H1 (cell line): Measurements from ENCODE around the gene C9orf152. TPM values are rescaled to one million over a fixed set of nuclear protein-coding genes. Genes with fewer than 3 reads are reported as not detected.
A peak's percentile ranks its signal among the peaks of the same experiment; 100 is the strongest.

Source experiments
- CTCF ChIA-PET: fragments of 300-600 bp; sonication (Branson Sonifier 250); formaldehyde crosslinking; loops from one replicate; lab custom pipeline; 2021; ENCODE audit not compliant: partially characterized antibody; lab: Charles Lee
- POLR2A ChIA-PET: fragments of 300-600 bp; sonication (Branson Sonifier 250); formaldehyde crosslinking; loops from one replicate; lab custom pipeline; 2021; ENCODE audit warnings: inconsistent platforms; ENCODE audit not compliant: partially characterized antibody; lab: Charles Lee
- DNase-seq, 2 experiments: peaks; one replicate each; pipeline versions ENCODE4 v3.0.0 to v3.0.0-alpha.2; 2010 to 2022; ENCODE audit warnings: low spot score in 2 of 2, low read depth in 1 of 2, mixed read lengths in 1 of 2
- FAIRE-seq: peaks from 2 replicates; lab custom pipeline; 2011; peaks lifted over from hg19 to GRCh38; lab: Jason Lieb, UNC
- H2AFZ ChIP-seq: 2 replicates; pipeline ENCODE4 v1.8.1; 2012; ENCODE audit warnings: low read length, inconsistent platforms
- H2AK5ac ChIP-seq: 2 replicates; pipeline ENCODE4 v1.6.1; 2013; ENCODE audit warnings: low read depth, low read length
- H2BK120ac ChIP-seq: replicated peaks from 2 replicates; pipeline ENCODE3; 2013; ENCODE audit warnings: low read depth, low read length, inconsistent platforms
- H2BK12ac ChIP-seq: 2 replicates; pipeline ENCODE4 v1.6.1; 2013; ENCODE audit warnings: low read depth, low read length
- H2BK15ac ChIP-seq: 2 replicates; pipeline ENCODE4 v1.6.1; 2013; ENCODE audit warnings: low read length
- H2BK20ac ChIP-seq: 2 replicates; pipeline ENCODE4 v1.6.1; 2013; ENCODE audit warnings: low read length
- H2BK5ac ChIP-seq: 2 replicates; pipeline ENCODE4 v1.6.1; 2013; ENCODE audit warnings: low read depth, low read length
- H3K14ac ChIP-seq: 2 replicates; pipeline ENCODE4 v1.6.1; 2013; ENCODE audit warnings: inconsistent platforms; ENCODE audit not compliant: insufficient read length
- H3K18ac ChIP-seq: 2 replicates; pipeline ENCODE4 v1.6.1; 2013; ENCODE audit warnings: low read length; ENCODE audit errors: extremely low read depth
- H3K23ac ChIP-seq: 2 replicates; pipeline ENCODE4 v1.6.1; 2013; ENCODE audit warnings: inconsistent platforms; ENCODE audit not compliant: insufficient read length
- H3K23me2 ChIP-seq: 2 replicates; pipeline ENCODE4 v1.6.1; 2013; ENCODE audit warnings: low read depth, low read length
- H3K27ac ChIP-seq: 2 replicates; pipeline ENCODE4 v1.6.1; 2011; ENCODE audit warnings: low read depth, low read length, inconsistent platforms
- H3K27me3 ChIP-seq, 4 experiments: replicated peaks in 1 of 4; 1 replicate in 1 of 4; 2 replicates in 3 of 4; pipeline versions ENCODE4 v1.6.1 to v1.8.1; 2011 to 2013; ENCODE audit warnings: low read length in 3 of 4, mild to moderate bottlenecking in 3 of 4, inconsistent platforms in 2 of 4, mixed read lengths in 2 of 4, moderate library complexity in 1 of 4; ENCODE audit not compliant: control insufficient read depth in 3 of 4, insufficient read depth in 3 of 4; ENCODE audit errors: extremely low read depth in 1 of 4
- H3K36me3 ChIP-seq, 4 experiments: 2 replicates each; pipeline versions ENCODE4 v1.6.1 to v1.8.1; 2011 to 2013; ENCODE audit warnings: mild to moderate bottlenecking in 4 of 4, low read length in 3 of 4, moderate library complexity in 2 of 4, control low read depth in 1 of 4, inconsistent platforms in 1 of 4; ENCODE audit not compliant: insufficient read depth in 4 of 4, control insufficient read depth in 2 of 4
- H3K4ac ChIP-seq: replicated peaks from 2 replicates; pipeline ENCODE3; 2013; ENCODE audit warnings: low read length, low read depth, mixed read lengths, inconsistent platforms; ENCODE audit not compliant: insufficient read length
- H3K4me1 ChIP-seq, 4 experiments: replicated peaks in 1 of 4; 1 replicate in 1 of 4; 2 replicates in 3 of 4; pipeline versions ENCODE4 v1.6.1 to v1.8.1; 2011 to 2013; ENCODE audit warnings: low read length in 3 of 4, inconsistent platforms in 2 of 4, mixed read lengths in 1 of 4; ENCODE audit not compliant: insufficient read depth in 4 of 4, control insufficient read depth in 3 of 4
- H3K4me2 ChIP-seq, 2 experiments: 2 replicates each; pipeline versions ENCODE4 v1.6.1 to v1.8.1; 2011 to 2013; ENCODE audit warnings: low read depth in 2 of 2, low read length in 2 of 2, control low read depth in 1 of 2, inconsistent platforms in 1 of 2, mild to moderate bottlenecking in 1 of 2; ENCODE audit not compliant: insufficient read depth in 1 of 2
- H3K4me3 ChIP-seq, 4 experiments: fragments of 200-600, 300-600 bp in 1 of 4; sonication (generic), shearing (Covaris generic), sonication (Bioruptor Twin) in 1 of 4; 2 replicates each; pipeline versions ENCODE4 v1.5.1 to v1.8.1; 2011 to 2016; ENCODE audit warnings: low read length in 4 of 4, low read depth in 3 of 4, control low read depth in 2 of 4, inconsistent platforms in 2 of 4, mild to moderate bottlenecking in 2 of 4, mixed read lengths in 1 of 4, moderate library complexity in 1 of 4; ENCODE audit not compliant: insufficient read depth in 2 of 4; ENCODE audit errors: extremely low read depth in 1 of 4
- H3K56ac ChIP-seq: replicated peaks from 2 replicates; pipeline ENCODE3; 2013; ENCODE audit warnings: low read depth, mild to moderate bottlenecking, mixed read lengths, low read length, inconsistent platforms; ENCODE audit not compliant: insufficient read length
- H3K79me1 ChIP-seq: 2 replicates; pipeline ENCODE4 v1.6.1; 2013; ENCODE audit warnings: low read depth, low read length, control low read depth
- H3K79me2 ChIP-seq, 2 experiments: 2 replicates each; pipeline versions ENCODE4 v1.6.1 to v1.8.1; 2012 to 2013; ENCODE audit warnings: low read length in 2 of 2, mild to moderate bottlenecking in 2 of 2, inconsistent platforms in 1 of 2; ENCODE audit not compliant: insufficient read depth in 2 of 2, control insufficient read depth in 1 of 2
- H3K9ac ChIP-seq, 4 experiments: replicated peaks in 1 of 4; 1 replicate in 1 of 4; 2 replicates in 3 of 4; pipeline versions ENCODE4 v1.6.1 to v1.8.1; 2011 to 2013; ENCODE audit warnings: low read depth in 3 of 4, low read length in 3 of 4, control low read depth in 2 of 4, mild to moderate bottlenecking in 2 of 4, moderate library complexity in 2 of 4, inconsistent platforms in 1 of 4; ENCODE audit errors: extremely low read depth in 1 of 4
- H3K9me3 ChIP-seq, 2 experiments: 2 replicates each; pipeline versions ENCODE4 v1.6.1 to v1.8.1; 2012 to 2013; ENCODE audit warnings: mild to moderate bottlenecking in 2 of 2, moderate library complexity in 2 of 2, control low read depth in 1 of 2, inconsistent platforms in 1 of 2, low read depth in 1 of 2, low read length in 1 of 2, mixed read lengths in 1 of 2; ENCODE audit not compliant: insufficient read depth in 2 of 2
- H4K20me1 ChIP-seq, 2 experiments: replicated peaks in 1 of 2; 2 replicates each; pipeline versions ENCODE3 to v1.8.1; 2011 to 2013; ENCODE audit warnings: inconsistent platforms in 2 of 2, low read length in 2 of 2, mild to moderate bottlenecking in 1 of 2; ENCODE audit not compliant: insufficient read depth in 2 of 2, control insufficient read depth in 1 of 2
- H4K5ac ChIP-seq: 2 replicates; pipeline ENCODE4 v1.6.1; 2013; ENCODE audit warnings: low read length, low read depth, mixed read lengths, inconsistent platforms; ENCODE audit not compliant: insufficient read length
- H4K8ac ChIP-seq: 2 replicates; pipeline ENCODE4 v1.8.0; 2013; ENCODE audit warnings: mild to moderate bottlenecking, moderate library complexity, low read length, inconsistent platforms; ENCODE audit not compliant: insufficient read depth; ENCODE audit errors: extremely low read depth
- H4K91ac ChIP-seq: replicated peaks from 2 replicates; pipeline ENCODE3; 2013; ENCODE audit warnings: low read length, mixed read lengths, inconsistent platforms; ENCODE audit not compliant: insufficient read length
- CHD1 ChIP-seq: IDR thresholded peaks from 2 replicates; pipeline ENCODE4 v1.6.1; 2012; ENCODE audit warnings: low read depth, low read length, improper control_type of control experiment
- CTCF ChIP-seq, 3 experiments: IDR thresholded peaks; 1 replicate in 2 of 3; 2 replicates in 1 of 3; pipeline versions ENCODE4 v1.5.1 to v1.6.1; 2011; ENCODE audit warnings: low read length in 3 of 3, mild to moderate bottlenecking in 3 of 3, inconsistent platforms in 2 of 3, low read depth in 1 of 3, moderate library complexity in 1 of 3; ENCODE audit not compliant: insufficient read depth in 1 of 3; ENCODE audit errors: control extremely low read depth in 1 of 3
- KDM5A ChIP-seq: fragments of 200-600 bp; IDR thresholded peaks from 2 replicates; pipeline ENCODE4 v1.7.1; 2012; ENCODE audit warnings: mild to moderate bottlenecking, low read length, inconsistent platforms, mixed read lengths
- NANOG ChIP-seq: IDR thresholded peaks from 2 replicates; pipeline ENCODE4 v1.6.1; 2011; ENCODE audit warnings: low read length, low read depth, mild to moderate bottlenecking, inconsistent platforms; ENCODE audit not compliant: insufficient read depth, poor library complexity, severe bottlenecking
- RFX5 ChIP-seq: IDR thresholded peaks from 2 replicates; pipeline ENCODE4 v1.6.1; 2011; ENCODE audit warnings: low read depth, low read length, improper control_type of control experiment, borderline replicate concordance
- WGBS, 2 experiments: shearing (Covaris generic) in 1 of 2; methylation state at CpG; one replicate each; pipeline versions ENCODE4 v1.1.6 to v1.1.7; 2013 to 2015; ENCODE audit warnings: low lambda C conversion rate in 2 of 2, mixed read lengths in 2 of 2, inconsistent platforms in 1 of 2, low coverage in 1 of 2, missing lambda C conversion rate in 1 of 2; ENCODE audit not compliant: insufficient replicate concordance in 2 of 2, insufficient coverage in 1 of 2, insufficient read length in 1 of 2; ENCODE audit errors: extremely low coverage in 1 of 2, missing lambda C conversion rate in 1 of 2; 5-methylcytosine and 5-hydroxymethylcytosine counted together
- polyA plus RNA-seq, 7 experiments: library from polyadenylated mRNA; depleted of rRNA in 3 of 7; stranded (reverse) in 5 of 7; unstranded in 2 of 7; fragments of >200 nt in 5 of 7; fragments of 200-250 nt in 2 of 7; gene quantifications; 1 replicate in 5 of 7; 2 replicates in 1 of 7; 4 replicates in 1 of 7; pipeline versions ENCODE4 v1.2.1 to v1.2.3, GENCODE V29; 2011 to 2013; ENCODE audit warnings: missing spikeins in 2 of 7, mixed read lengths in 2 of 7
- total RNA-seq: library from RNA; stranded (reverse); fragmentation: NEBNext Ultra II Directional; extraction: Animal tissue kit (Norgen Biotek cat#: 25700); gene quantifications from 2 replicates; pipeline ENCODE4 v1.2.1, GENCODE V29; 2021

The C9orf152 gene
- total and polyA plus RNA-seq, 2 of the 8 experiments (the other 6 are each of a cell fraction or from before 2014, with no cell fraction given): not detected

- Histone ChIP-seq H3K4me3 (no peak overlapping the region), H3K23me2 (0 out of 2 replicates have a peak, but pooled peaks cover 2% of the 10 kb centered on the region), H2BK120ac (no peak overlapping the region), H3K79me2 (no peaks in the 10 kb centered on the region)
- DNase-seq: no peak
- TF ChIP-seq NANOG (no peak), CTCF (IDR thresholded peaks at IDR 0.05; ENCODE audit: control extremely low read depth in 1 of 3, insufficient read depth in 1 of 3, low read depth in 1 of 3, low read length in 3 of 3) (peak in 1 of 3 experiments; percentile 4; a peak in 1 of 4 replicates), KDM5A (no peak), CHD1 (no peak), RFX5 (no peak)
- TF ChIP-seq, all 59 proteins: peak for 1
- Histone ChIP-seq H2BK15ac (no peak overlapping the region), H3K79me1 (no peaks in the 10 kb centered on the region), H3K14ac (no peak overlapping the region), H3K4me2 (no peak overlapping the region), H2AFZ (no peak overlapping the region), H2BK20ac (no peak overlapping the region), H3K56ac (no peak overlapping the region), H3K9ac (no peak overlapping the region), H3K23ac (no peak overlapping the region), H3K18ac (no peak overlapping the region), H3K27ac (no peak overlapping the region), H4K20me1 (no peaks in the 10 kb centered on the region), H3K4ac (no peak overlapping the region), H4K8ac (no peak overlapping the region), H2BK12ac (no peak overlapping the region), H4K5ac (no peak overlapping the region), H2AK5ac (no peak overlapping the region), H4K91ac (no peak overlapping the region), H2BK5ac (no peak overlapping the region), H3K9me3 (no peaks in the 10 kb centered on the region), H3K4me1 (0 out of 7 replicates have a peak, but pooled peaks cover 0 to 3% (median 0%) of the 10 kb centered on the region in 4 experiments), H3K27me3 (no peaks in the 10 kb centered on the region), H3K36me3 (no peaks in the 10 kb centered on the region)
- FAIRE-seq: no peak
- WGBS, 2 experiments: 96% methylated on average over 4 of the region's 4 CpGs; no CpG with 5 or more reads in 1 of the 2 experiments
- ChIA-PET POLR2A (no interaction called here), CTCF (interaction anchor here (0.6 to 1.0 kb wide), 2 partner anchors 9 to 13 kb away, joined by 3 to 5 read pairs; no protein-coding TSS in a partner anchor)
These were observed 32.5 kb downstream of the C9orf152 start for GRCh38 chr9:110175275-110175968.
